Measurements from ENCODE around the gene DHDDS.
"Not testable (repeated sequence)": the region's sequence is repeated elsewhere in the genome, so short reads cannot be mapped to it uniquely, and the experiment has no call there.

Gene DHDDS

GRCh38 chr1:26474818-26475217 lies 42.7 kb downstream of the DHDDS start:
- FAIRE-seq: no peak

DNA sequence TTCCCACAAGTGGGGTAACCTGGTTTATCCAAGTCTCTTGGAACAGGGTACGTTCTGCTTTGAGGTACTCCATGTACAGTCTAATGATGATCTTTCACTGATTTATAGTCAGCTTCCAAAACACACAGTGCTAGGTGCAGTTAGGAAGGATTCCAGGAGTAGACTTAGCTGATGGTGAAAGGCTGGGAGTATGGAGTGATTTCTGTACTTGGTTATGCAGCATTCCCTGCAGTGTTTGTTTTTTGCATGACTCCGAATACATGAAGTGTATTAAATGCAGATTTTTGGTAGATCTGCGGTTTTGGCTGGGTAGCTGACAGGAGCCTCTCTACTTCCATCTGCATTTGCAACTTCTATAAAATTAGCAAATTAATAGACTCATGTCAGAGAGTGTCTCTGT lies 43.9 kb downstream of the DHDDS start:
- FAIRE-seq: no peak
- no peak for DNase-seq (ENCODE audit: insufficient read length, low spot score)

More at GRCh38 chr1:26474818-26475217, 42.7 kb downstream of the DHDDS start:
- DNase-seq (ENCODE audit: insufficient read length, low spot score): no peak

DNA sequence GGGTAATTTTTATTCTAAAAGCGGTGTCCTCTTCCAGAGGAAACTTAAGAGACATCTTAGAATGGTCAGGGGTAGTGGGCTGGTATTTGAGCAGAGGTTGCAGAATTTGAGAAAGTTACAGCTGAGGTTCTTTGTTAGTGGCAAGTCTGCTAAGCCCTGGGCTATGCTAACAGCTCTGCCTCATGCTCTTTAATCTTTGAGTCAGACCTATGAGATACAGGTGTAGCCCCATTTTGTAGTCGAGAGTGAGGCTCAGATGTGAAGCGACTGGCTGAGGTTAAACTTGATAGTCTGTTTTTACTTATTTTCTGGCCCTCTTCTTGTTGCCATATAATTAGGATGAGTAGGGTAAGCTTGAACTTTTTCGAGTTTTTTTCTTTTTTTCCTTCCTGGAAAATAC lies 44.8 kb downstream of the DHDDS start:
- DNase-seq (ENCODE audit: insufficient read length, low spot score): no peak
- no peak for FAIRE-seq

GRCh38 chr1:26477446-26478152 lies 45.5 kb downstream of the DHDDS start:
- no peak for DNase-seq (ENCODE audit: insufficient read length, low spot score)
- no peak for FAIRE-seq

- no peak for DNase-seq (ENCODE audit: insufficient read length, low spot score)
- no peak for FAIRE-seq
Observed at GRCh38 chr1:26478159-26478558, 46.0 kb downstream of the DHDDS start.

DNA sequence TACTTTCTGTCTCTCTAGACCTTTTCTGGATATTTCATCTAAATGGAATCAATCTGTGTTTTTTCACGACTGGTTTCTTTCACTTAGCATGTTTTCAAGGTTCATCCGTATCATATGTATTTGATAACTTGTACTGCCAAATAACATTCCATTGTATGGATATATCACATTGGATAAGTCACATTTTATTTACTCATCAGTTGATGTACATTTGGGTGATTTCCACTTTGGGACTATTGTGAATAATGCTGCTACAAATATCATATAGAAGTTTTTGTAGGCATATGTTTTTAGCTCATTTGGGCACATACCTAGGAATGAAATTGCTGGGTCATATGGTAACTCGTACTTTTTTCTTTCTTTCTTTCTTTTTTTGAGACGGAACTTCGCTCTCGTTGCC lies 46.9 kb downstream of the DHDDS start:
- FAIRE-seq (no peak), DNase-seq (ENCODE audit: insufficient read length, low spot score) (no peak)

GRCh38 chr1:26482921-26483320 lies 50.8 kb downstream of the DHDDS start:
- no peak for FAIRE-seq

GRCh38 chr1:26483980-26484379 lies 51.9 kb downstream of the DHDDS start:
- FAIRE-seq: no peak

More at GRCh38 chr1:26482921-26483320, 50.8 kb downstream of the DHDDS start:
- DNase-seq (ENCODE audit: insufficient read length, low spot score): no peak

GRCh38 chr1:26490155-26490554 lies 58.0 kb downstream of the DHDDS start:
- FAIRE-seq: no peak
- DNase-seq (ENCODE audit: insufficient read length, low spot score): no peak

More at GRCh38 chr1:26483980-26484379, 51.9 kb downstream of the DHDDS start:
- no peak for DNase-seq (ENCODE audit: insufficient read length, low spot score)

DNA sequence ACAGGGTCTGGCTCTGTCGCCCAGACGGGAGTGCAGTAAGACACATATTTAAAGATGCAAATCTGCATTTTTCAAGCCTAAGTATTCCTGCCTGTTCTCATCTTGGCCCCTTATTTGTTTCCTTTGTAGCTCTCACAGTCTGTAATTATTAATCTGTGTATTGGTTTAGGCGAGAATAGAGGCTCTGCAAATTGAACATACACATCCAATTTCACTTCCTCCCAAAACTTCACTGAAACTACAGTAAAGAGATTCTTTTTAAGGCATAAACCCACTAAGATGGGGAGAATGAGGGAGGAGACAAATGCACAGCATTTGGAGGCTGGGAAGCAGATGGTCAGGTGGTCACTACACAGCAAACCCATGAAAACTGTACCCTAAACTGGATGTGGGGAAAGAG lies 61.1 kb downstream of the DHDDS start:
- FAIRE-seq: no peak

GRCh38 chr1:26493938-26494337 lies 61.8 kb downstream of the DHDDS start:
- FAIRE-seq (no peak), DNase-seq (ENCODE audit: insufficient read length, low spot score) (no peak)

More for the DNA sequence above, 61.1 kb downstream of the DHDDS start:
- no peak for DNase-seq (ENCODE audit: insufficient read length, low spot score)

DNA sequence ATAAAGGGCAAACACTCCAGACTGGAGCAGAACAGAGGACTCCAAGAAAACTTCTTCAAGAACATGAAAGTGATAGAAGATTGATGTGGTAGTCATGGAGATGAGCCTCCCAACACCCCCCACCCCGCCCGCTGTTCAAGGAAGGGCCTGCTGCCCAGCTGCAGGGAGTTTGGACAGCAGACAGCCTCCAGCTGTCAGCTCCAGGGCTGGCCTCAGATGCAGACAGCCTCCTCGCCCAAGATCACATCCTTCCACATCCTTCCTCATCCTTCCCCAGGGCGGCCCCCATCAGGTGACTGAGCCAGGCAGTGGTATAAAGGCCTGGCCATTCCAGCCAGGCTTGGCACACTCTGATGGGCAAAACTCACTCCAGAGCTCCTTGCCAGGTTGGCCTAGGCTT lies 64.7 kb downstream of the DHDDS start:
- DNase-seq (ENCODE audit: insufficient read length, low spot score) (no peak), FAIRE-seq (no peak)

GRCh38 chr1:26498894-26499293 lies 66.8 kb downstream of the DHDDS start:
- no peak for FAIRE-seq
- DNase-seq (ENCODE audit: insufficient read length, low spot score): no peak

DNA sequence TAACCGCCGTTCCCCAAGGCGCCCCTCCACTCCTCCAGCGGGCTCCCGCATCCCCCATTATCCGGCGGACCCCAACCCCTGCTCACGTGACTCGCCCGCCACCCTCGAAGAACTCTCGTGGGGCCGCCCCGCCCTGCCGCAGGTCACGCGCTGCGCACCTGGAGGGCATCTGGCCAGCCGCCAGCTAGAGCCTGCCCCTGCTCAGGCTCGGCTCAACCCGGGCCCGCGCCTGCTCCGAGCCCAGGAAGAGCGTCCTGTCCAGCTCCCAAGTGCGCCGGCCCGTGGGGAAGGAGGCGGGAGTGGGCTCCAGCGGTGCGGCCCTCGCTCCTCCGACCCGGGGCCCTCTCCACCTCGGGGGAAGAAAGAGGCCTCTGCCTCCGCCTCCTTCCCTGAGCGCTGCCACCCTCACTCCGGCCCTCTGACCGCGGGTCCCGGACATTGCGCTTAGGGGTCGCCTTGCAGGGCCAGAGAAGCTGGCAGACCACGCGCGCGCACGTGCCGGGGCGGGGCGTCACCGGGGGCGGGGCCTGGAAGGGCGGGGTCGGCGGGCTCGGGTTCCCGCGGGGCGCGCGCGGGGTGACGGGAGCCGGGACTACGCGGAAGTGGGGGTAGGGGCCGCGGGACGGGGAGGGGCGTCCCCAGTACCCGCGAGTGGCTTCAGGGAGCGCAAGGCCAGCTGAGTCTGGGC lies 68.5 kb downstream of the DHDDS start:
- FAIRE-seq (peak; percentile 91), DNase-seq (ENCODE audit: insufficient read length, low spot score) (peak; percentile 76)

DNA sequence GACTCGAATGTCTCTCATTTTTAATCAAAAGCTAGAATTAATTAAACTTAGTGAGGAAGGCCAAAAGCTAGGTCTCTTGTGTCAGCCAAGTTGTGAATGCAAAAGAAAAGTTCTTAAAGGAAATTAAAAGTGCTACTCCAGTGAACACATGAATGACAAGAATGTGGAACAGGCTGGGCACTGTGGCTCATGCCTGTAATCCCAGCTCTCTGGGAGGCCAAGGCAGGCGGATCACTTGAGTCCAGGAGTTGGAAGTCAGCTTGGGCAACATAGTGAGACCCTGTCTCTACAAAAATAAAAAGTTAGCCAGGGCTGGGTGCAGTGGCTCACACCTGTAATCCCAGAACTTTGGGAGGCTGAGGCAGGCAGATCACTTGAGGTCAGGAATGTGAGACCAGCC lies 78.6 kb downstream of the DHDDS start:
- not testable (repeated sequence) for FAIRE-seq

DNA sequence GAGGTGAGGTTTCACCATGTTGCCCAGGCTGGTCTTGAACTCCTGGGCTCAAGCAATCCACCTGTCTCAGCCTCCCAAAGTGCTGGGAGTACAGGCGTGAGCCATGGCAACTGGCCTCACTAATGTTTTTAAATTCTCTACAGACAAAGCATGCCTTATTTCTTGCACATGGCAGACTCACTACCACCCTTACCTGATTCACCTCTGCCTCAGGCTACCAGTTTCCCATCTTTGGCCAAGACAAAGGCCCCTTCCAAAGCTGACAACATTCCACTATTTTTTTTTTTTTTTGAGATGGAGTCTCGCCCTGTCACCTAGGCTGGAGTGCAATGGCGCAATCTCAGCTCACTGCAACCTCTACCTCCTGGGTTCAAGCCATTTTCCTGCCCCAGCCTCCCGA lies 83.7 kb downstream of the DHDDS start:
- not testable (repeated sequence) for DNase-seq (ENCODE audit: insufficient read length, low spot score); FAIRE-seq

More for the DNA sequence above, 78.6 kb downstream of the DHDDS start:
- DNase-seq (ENCODE audit: insufficient read length, low spot score): not testable (repeated sequence)

DNA sequence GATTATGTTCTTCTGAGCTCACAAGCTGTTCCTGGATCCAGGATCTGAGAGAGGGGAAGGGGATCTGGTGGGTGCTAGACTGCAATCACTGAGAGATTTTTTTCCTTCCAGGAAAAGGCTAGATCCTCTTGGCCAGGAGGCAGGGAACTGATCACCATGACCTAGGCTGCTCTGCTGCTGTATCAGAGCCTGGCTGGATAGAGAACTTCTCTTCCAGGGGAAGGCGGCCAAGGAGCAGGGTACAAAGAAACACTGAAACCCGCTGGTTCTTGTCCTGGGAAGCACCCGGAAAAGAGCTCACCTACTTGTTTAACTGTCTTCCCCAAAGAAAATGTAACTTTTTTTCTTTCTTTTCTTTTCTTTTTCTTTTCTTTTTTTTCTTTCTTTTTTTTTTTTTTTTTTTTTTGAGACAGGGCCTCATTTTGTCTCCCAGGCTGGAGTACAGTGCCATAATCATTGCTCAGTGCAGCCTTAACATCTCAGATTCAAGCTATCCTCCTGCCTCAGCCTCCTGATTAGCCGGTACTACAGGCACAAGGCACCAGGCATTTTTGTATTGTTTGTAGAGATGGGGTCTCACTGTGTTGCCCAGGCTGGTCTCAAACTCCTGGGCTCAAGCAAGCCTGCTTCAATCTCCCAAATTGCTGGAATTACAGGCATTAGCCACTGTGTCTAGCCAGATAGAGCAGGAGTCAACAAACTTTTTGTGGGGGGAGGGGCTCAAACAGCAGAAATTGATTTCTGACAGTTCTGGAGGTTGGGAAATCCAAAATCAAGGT lies 85.1 kb downstream of the DHDDS start:
- DNase-seq (ENCODE audit: insufficient read length, low spot score) (no peak), FAIRE-seq (no peak)

GRCh38 chr1:26517766-26518049 lies 85.6 kb downstream of the DHDDS start:
- DNase-seq (ENCODE audit: insufficient read length, low spot score) (no peak), FAIRE-seq (no peak)

GRCh38 chr1:26518355-26518754 lies 86.2 kb downstream of the DHDDS start:
- DNase-seq (ENCODE audit: insufficient read length, low spot score): no peak
- FAIRE-seq: no peak

DNA sequence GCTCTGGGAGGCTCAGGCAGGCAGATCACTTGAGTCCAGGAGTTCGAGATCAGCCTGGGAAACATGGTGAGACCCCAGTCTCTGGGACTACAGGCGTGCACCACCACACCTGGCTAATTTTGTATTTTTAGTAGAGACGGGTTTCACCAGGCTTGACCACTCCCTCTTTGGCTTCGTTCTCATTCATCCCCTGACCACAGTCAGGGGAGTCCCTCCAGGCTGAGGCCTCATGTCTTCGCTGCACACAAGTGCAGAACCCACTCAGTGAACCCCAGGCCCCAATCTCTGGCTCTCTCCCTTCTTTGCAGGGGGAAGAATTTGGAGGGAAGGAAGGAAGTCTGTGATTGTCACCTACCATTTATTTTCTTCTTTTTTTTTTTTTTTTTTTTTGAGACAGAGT lies 88.2 kb downstream of the DHDDS start:
- no peak for FAIRE-seq
- DNase-seq (ENCODE audit: insufficient read length, low spot score): no peak
